ENCODE data around the gene RAB35.

DNA sequence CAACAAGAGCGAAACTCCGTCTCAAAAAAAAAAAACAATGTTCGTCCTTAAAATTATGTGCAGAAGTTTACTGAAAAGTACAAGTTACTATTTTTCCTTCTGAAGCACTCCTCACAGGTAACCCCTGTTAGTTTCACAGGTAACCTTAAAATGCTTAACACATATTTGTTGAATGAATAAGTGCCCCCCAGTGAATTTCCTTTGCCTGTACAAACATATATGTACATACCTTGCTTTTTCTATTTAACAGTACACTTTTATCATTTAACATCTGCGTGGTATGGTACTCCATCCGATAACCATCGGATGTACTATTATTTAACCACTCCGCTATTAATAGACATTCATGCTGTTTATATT, 1.4 kb upstream of the RAB35 start:
- TF ChIP-seq ZNF77 (CRISPR knock-in tag; IDR thresholded peaks at IDR 0.05) (no peak), POLR2A (conservative IDR thresholded peaks at IDR 0.05) (no peak), MAFG (tag; conservative IDR thresholded peaks at IDR 0.05) (no peak), ATF7 (IDR thresholded peaks at IDR 0.05) (no peak), JUNB (CRISPR knock-in tag; conservative IDR thresholded peaks at IDR 0.05) (no peak), EP300 (IDR thresholded peaks at IDR 0.05; ENCODE audit: low read length) (no peak)
- TF ChIP-seq, protein P1, sequence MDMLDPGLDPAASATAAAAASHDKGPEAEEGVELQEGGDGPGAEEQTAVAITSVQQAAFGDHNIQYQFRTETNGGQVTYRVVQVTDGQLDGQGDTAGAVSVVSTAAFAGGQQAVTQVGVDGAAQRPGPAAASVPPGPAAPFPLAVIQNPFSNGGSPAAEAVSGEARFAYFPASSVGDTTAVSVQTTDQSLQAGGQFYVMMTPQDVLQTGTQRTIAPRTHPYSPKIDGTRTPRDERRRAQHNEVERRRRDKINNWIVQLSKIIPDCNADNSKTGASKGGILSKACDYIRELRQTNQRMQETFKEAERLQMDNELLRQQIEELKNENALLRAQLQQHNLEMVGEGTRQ (CRISPR knock-in tag; IDR thresholded peaks at IDR 0.05): no peak
- TF ChIP-seq, protein P2, sequence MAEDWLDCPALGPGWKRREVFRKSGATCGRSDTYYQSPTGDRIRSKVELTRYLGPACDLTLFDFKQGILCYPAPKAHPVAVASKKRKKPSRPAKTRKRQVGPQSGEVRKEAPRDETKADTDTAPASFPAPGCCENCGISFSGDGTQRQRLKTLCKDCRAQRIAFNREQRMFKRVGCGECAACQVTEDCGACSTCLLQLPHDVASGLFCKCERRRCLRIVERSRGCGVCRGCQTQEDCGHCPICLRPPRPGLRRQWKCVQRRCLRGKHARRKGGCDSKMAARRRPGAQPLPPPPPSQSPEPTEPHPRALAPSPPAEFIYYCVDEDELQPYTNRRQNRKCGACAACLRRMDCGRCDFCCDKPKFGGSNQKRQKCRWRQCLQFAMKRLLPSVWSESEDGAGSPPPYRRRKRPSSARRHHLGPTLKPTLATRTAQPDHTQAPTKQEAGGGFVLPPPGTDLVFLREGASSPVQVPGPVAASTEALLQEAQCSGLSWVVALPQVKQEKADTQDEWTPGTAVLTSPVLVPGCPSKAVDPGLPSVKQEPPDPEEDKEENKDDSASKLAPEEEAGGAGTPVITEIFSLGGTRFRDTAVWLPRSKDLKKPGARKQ (CRISPR knock-in tag; IDR thresholded peaks at IDR 0.05): no peak
- TF ChIP-seq, protein P3, sequence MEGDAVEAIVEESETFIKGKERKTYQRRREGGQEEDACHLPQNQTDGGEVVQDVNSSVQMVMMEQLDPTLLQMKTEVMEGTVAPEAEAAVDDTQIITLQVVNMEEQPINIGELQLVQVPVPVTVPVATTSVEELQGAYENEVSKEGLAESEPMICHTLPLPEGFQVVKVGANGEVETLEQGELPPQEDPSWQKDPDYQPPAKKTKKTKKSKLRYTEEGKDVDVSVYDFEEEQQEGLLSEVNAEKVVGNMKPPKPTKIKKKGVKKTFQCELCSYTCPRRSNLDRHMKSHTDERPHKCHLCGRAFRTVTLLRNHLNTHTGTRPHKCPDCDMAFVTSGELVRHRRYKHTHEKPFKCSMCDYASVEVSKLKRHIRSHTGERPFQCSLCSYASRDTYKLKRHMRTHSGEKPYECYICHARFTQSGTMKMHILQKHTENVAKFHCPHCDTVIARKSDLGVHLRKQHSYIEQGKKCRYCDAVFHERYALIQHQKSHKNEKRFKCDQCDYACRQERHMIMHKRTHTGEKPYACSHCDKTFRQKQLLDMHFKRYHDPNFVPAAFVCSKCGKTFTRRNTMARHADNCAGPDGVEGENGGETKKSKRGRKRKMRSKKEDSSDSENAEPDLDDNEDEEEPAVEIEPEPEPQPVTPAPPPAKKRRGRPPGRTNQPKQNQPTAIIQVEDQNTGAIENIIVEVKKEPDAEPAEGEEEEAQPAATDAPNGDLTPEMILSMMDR (IDR thresholded peaks at IDR 0.05 in 2 of 3, conservative IDR thresholded peaks at IDR 0.05 in 1 of 3; ENCODE audit: insufficient read depth in 2 of 3, low read depth in 1 of 3, low read length in 3 of 3): no peak
- TF ChIP-seq, protein P4, sequence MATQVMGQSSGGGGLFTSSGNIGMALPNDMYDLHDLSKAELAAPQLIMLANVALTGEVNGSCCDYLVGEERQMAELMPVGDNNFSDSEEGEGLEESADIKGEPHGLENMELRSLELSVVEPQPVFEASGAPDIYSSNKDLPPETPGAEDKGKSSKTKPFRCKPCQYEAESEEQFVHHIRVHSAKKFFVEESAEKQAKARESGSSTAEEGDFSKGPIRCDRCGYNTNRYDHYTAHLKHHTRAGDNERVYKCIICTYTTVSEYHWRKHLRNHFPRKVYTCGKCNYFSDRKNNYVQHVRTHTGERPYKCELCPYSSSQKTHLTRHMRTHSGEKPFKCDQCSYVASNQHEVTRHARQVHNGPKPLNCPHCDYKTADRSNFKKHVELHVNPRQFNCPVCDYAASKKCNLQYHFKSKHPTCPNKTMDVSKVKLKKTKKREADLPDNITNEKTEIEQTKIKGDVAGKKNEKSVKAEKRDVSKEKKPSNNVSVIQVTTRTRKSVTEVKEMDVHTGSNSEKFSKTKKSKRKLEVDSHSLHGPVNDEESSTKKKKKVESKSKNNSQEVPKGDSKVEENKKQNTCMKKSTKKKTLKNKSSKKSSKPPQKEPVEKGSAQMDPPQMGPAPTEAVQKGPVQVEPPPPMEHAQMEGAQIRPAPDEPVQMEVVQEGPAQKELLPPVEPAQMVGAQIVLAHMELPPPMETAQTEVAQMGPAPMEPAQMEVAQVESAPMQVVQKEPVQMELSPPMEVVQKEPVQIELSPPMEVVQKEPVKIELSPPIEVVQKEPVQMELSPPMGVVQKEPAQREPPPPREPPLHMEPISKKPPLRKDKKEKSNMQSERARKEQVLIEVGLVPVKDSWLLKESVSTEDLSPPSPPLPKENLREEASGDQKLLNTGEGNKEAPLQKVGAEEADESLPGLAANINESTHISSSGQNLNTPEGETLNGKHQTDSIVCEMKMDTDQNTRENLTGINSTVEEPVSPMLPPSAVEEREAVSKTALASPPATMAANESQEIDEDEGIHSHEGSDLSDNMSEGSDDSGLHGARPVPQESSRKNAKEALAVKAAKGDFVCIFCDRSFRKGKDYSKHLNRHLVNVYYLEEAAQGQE (IDR thresholded peaks at IDR 0.05; ENCODE audit: borderline replicate concordance): no peak
- TF ChIP-seq, protein P4 (CRISPR knock-in tag; IDR thresholded peaks at IDR 0.05; ENCODE audit: low read depth): no peak
